ENCODE data around the gene MEIS1.

The MEIS1 gene

DNA sequence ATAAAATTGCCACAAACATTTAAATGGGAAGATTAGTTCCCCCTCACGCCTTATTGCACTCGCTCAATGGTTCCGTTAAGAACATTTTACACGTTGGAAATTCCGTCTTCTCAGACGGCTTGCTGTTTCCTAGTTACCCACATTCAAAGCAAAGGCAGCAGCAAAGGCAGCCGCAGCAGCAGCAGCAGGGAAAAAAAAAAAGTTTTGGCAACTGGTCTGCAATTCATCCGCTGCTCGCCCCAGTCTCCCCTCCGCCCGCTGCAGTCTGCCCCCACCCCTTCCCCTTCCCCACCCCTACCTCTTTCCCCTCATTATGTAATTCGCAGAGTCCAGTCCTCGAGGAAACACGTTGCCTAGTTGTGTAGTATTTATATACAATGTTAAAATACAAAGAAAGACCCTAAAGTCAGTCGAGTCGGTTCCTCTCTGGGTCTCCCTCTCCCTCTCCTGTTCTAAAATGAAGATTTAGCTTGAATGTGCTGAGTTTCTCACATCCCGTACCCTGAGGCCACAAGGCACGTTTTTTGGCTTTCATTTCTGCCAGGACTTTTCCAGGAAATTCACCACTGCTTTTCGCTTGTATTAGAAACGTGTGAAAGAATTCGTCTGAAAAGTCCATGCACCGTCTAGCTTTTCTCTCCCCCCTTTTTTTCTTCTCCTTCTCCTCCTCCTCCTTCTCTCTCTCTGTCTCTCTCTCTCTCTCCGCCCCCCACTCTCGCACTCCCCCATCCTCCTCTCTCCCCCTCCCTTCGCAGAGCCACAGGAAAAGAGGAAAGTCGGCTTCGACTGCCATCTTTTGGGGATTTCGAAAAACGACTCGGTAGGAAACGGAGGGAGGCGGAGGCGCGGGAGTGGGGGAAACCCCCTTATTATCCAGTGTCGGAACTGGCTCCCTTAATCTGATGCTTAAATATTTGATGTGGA is 140.0 kb downstream of the MEIS1 start:
- Histone ChIP-seq H3K27ac (ENCODE audit: low read depth, low read length) (peak overlapping the region; percentile 96), H3K4me3 (ENCODE audit: low read depth in 1 of 2, low read length in 2 of 2) (peak overlapping the region; percentile 59 to 87), H3K9ac (ENCODE audit: low read length) (peak overlapping the region; percentile 96), H3K27me3 (ENCODE audit: control insufficient read depth in 1 of 2, insufficient read depth in 2 of 2, low read length in 2 of 2) (peaks cover 0 to 12% of the 10 kb centered on the region in 2 donors), H3K4me1 (ENCODE audit: insufficient read depth, low read length) (peaks cover 22% of the 10 kb centered on the region), H3K9me3 (ENCODE audit: low read length) (no peaks in the 10 kb centered on the region), H3K36me3 (ENCODE audit: insufficient read depth, low read length) (peaks cover 21% of the 10 kb centered on the region)

DNA sequence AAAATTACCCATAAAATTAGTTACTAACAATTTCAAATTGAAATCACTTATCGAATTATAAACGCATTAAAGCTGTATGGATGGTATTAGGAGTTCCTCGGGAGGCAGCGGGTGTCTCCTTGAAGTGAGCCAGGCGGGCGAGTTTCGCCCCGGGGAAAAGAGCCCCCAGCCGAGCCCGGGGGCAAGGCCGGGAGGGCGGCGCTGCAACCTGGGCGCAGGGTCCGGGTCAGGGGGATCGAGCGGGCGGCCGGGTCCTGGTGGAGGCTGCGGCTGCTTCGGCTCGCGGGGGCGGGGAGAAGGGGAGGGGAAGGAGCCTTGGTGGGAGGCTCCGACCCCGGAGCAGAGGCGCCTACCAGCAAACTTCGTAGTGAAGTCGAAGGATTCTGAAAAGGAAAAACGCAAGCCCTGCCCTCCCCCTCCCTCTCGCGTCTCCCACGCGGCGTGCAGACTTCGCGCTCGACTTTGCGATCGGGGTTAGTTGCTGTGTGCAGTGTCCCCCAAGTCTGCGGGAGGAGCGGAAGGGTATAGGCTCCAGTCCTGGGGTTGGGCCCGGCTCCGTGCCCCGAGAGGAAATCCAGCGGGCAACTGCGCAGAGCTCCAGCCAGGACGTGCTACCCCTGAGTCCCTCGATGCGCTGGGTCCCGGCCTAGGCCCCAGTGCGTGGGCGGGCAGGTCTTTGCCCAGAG is 140.8 kb downstream of the MEIS1 start:
- peaks cover 20% of the 10 kb centered on the region for H3K4me1 ChIP-seq (ENCODE audit: insufficient read depth, low read length)
- H3K4me3 ChIP-seq (ENCODE audit: low read depth in 1 of 2, low read length in 2 of 2): peak overlapping the region; percentile 59 to 87
- peaks cover 13% of the 10 kb centered on the region for H3K36me3 ChIP-seq (ENCODE audit: insufficient read depth, low read length)
- H3K9ac ChIP-seq (ENCODE audit: low read length): peak overlapping the region; percentile 96
- peak overlapping the region; percentile 96 for H3K27ac ChIP-seq (ENCODE audit: low read depth, low read length)
- H3K9me3 ChIP-seq (ENCODE audit: low read length): no peaks in the 10 kb centered on the region
- peaks cover 0 to 12% of the 10 kb centered on the region in 2 donors for H3K27me3 ChIP-seq (ENCODE audit: control insufficient read depth in 1 of 2, insufficient read depth in 2 of 2, low read length in 2 of 2)

GRCh38 chr2:66576311-66576560 is 141.3 kb downstream of the MEIS1 start:
- peaks cover 8% of the 10 kb centered on the region for H3K36me3 ChIP-seq (ENCODE audit: insufficient read depth, low read length)
- H3K4me1 ChIP-seq (ENCODE audit: insufficient read depth, low read length): peaks cover 20% of the 10 kb centered on the region
- H3K9me3 ChIP-seq (ENCODE audit: low read length): no peaks in the 10 kb centered on the region
- H3K27ac ChIP-seq (ENCODE audit: low read depth, low read length): peak overlapping the region; percentile 96
- peak overlapping the region; percentile 81 to 87 for H3K4me3 ChIP-seq (ENCODE audit: low read depth in 1 of 2, low read length in 2 of 2)
- peaks cover 0 to 12% of the 10 kb centered on the region in 2 donors for H3K27me3 ChIP-seq (ENCODE audit: control insufficient read depth in 1 of 2, insufficient read depth in 2 of 2, low read length in 2 of 2)
- H3K9ac ChIP-seq (ENCODE audit: low read length): peak overlapping the region; percentile 96

DNA sequence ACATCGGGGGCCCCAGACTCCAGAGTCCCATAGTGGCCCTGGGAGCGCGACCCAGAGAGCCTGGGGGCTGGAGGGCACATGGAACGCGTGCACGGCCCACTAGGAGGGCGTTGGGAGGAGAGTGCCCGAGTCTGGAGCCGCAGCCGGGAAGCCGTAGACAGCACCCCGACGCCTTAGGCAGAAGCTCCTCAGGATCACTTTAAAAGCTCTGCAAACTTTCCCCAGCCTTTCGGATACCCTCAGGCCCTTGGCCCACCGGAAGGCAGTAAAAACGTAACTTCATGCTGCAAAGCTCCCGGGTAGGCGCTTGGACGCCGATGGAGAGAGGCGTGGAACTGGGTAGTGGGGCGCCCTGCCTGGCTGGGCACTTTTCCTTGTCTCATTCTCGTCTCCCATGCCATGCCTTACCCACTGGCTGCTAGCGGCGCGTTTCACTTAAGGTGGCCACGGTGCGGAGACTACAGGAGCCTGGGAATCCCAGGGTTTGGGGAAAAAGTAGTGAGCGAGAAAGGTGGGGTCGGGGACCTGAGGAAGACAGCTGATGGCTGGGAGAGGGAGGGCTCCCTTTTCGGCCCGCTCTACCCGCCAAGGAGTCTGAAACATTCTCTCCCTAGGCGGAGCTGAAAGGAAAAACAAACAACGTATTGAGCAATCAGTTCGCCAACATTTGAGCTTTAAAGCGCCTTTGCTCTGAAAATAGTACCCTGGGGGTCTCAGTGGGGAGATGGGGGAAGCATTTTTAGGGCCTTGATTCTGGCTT is 141.8 kb downstream of the MEIS1 start:
- peak overlapping the region; percentile 96 for H3K9ac ChIP-seq (ENCODE audit: low read length)
- peaks cover 3% of the 10 kb centered on the region for H3K36me3 ChIP-seq (ENCODE audit: insufficient read depth, low read length)
- H3K27ac ChIP-seq (ENCODE audit: low read depth, low read length): peak overlapping the region; percentile 96
- peak overlapping the region; percentile 38 to 81 for H3K4me3 ChIP-seq (ENCODE audit: low read depth in 1 of 2, low read length in 2 of 2)
- peaks cover 0 to 12% of the 10 kb centered on the region in 2 donors for H3K27me3 ChIP-seq (ENCODE audit: control insufficient read depth in 1 of 2, insufficient read depth in 2 of 2, low read length in 2 of 2)
- no peaks in the 10 kb centered on the region for H3K9me3 ChIP-seq (ENCODE audit: low read length)
- peaks cover 20% of the 10 kb centered on the region for H3K4me1 ChIP-seq (ENCODE audit: insufficient read depth, low read length)

- peaks cover 0 to 12% of the 10 kb centered on the region in 2 donors for H3K27me3 ChIP-seq (ENCODE audit: control insufficient read depth in 1 of 2, insufficient read depth in 2 of 2, low read length in 2 of 2)
- H3K9me3 ChIP-seq (ENCODE audit: low read length): no peaks in the 10 kb centered on the region
- H3K4me3 ChIP-seq (ENCODE audit: low read depth in 1 of 2, low read length in 2 of 2): peak overlapping the region; percentile 38 to 81
- peak overlapping the region; percentile 96 for H3K9ac ChIP-seq (ENCODE audit: low read length)
- peaks cover 17% of the 10 kb centered on the region for H3K4me1 ChIP-seq (ENCODE audit: insufficient read depth, low read length)
- H3K36me3 ChIP-seq (ENCODE audit: insufficient read depth, low read length): no peaks in the 10 kb centered on the region
- peak overlapping the region; percentile 96 for H3K27ac ChIP-seq (ENCODE audit: low read depth, low read length)
Measured at GRCh38 chr2:66577321-66578053, 142.6 kb downstream of the MEIS1 start.

- H3K4me3 ChIP-seq (ENCODE audit: low read depth in 1 of 2, low read length in 2 of 2): peak overlapping the region; percentile 38 to 81
- no peaks in the 10 kb centered on the region for H3K36me3 ChIP-seq (ENCODE audit: insufficient read depth, low read length)
- peaks cover 0 to 12% of the 10 kb centered on the region in 2 donors for H3K27me3 ChIP-seq (ENCODE audit: control insufficient read depth in 1 of 2, insufficient read depth in 2 of 2, low read length in 2 of 2)
- H3K9me3 ChIP-seq (ENCODE audit: low read length): no peaks in the 10 kb centered on the region
- peak overlapping the region; percentile 96 for H3K27ac ChIP-seq (ENCODE audit: low read depth, low read length)
- peak overlapping the region; percentile 96 for H3K9ac ChIP-seq (ENCODE audit: low read length)
- H3K4me1 ChIP-seq (ENCODE audit: insufficient read depth, low read length): peaks cover 11% of the 10 kb centered on the region
Measured at GRCh38 chr2:66578054-66578686, 143.2 kb downstream of the MEIS1 start.

GRCh38 chr2:66578687-66579106 is 143.8 kb downstream of the MEIS1 start:
- Histone ChIP-seq H3K4me3 (ENCODE audit: low read depth in 1 of 2, low read length in 2 of 2) (peak overlapping the region; percentile 38 to 81), H3K27ac (ENCODE audit: low read depth, low read length) (peak overlapping the region; percentile 96), H3K9me3 (ENCODE audit: low read length) (no peaks in the 10 kb centered on the region), H3K4me1 (ENCODE audit: insufficient read depth, low read length) (peaks cover 5% of the 10 kb centered on the region), H3K27me3 (ENCODE audit: control insufficient read depth in 1 of 2, insufficient read depth in 2 of 2, low read length in 2 of 2) (peaks cover 0 to 12% of the 10 kb centered on the region in 2 donors), H3K9ac (ENCODE audit: low read length) (peak overlapping the region; percentile 96), H3K36me3 (ENCODE audit: insufficient read depth, low read length) (no peaks in the 10 kb centered on the region)

GRCh38 chr2:66579186-66580126 is 144.5 kb downstream of the MEIS1 start:
- H3K4me1 ChIP-seq (ENCODE audit: insufficient read depth, low read length): peaks cover 5% of the 10 kb centered on the region
- peak overlapping the region; percentile 96 for H3K9ac ChIP-seq (ENCODE audit: low read length)
- H3K9me3 ChIP-seq (ENCODE audit: low read length): no peaks in the 10 kb centered on the region
- no peaks in the 10 kb centered on the region for H3K36me3 ChIP-seq (ENCODE audit: insufficient read depth, low read length)
- H3K27me3 ChIP-seq (ENCODE audit: control insufficient read depth in 1 of 2, insufficient read depth in 2 of 2, low read length in 2 of 2): peaks cover 0 to 12% of the 10 kb centered on the region in 2 donors
- H3K27ac ChIP-seq (ENCODE audit: low read depth, low read length): peak overlapping the region; percentile 96
- peak overlapping the region in 1 of 2 donors; percentile 81 for H3K4me3 ChIP-seq (ENCODE audit: low read depth in 1 of 2, low read length in 2 of 2)

DNA sequence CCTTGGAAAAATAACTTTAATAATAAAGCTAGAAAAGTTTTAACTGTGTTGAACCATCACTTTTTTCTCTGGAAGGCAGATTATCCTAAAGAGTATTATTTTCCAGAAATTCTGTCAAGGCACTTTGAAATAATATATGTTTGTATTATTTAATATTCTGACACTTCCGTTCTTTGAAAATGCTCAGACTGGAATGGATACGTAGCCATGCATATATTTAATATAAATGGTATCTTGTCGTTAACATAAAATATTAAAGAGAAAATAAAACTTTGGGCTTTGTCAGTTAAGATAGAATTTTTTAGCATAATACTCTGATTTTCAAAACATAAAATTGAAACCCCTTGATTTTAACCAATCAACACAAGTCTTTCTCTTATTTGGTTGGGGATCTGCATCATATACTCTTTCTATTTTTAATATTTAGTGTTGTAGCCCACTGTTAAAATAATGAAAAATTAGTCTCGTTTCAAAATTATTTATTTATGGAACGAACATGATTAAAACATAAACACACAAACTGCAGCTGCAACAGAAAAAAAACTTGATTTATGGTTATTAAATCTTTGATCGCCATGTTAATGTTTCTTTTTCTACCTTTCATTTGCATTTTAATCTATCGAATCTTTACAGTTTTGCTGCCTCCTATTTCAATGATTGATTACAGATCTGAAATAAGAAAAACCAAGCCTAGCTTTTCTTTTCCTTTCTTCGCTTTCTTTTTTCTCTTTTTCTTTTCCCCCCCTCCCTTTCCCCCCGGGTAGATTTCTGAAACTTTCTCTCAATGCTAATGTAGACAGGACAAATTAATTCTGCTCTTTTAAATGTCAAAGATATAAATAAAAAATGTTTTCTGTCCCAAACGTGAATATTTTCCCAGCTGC is 145.5 kb downstream of the MEIS1 start:
- Histone ChIP-seq H3K27me3 (ENCODE audit: control insufficient read depth in 1 of 2, insufficient read depth in 2 of 2, low read length in 2 of 2) (peaks cover 0 to 12% of the 10 kb centered on the region in 2 donors), H3K4me3 (ENCODE audit: low read depth in 1 of 2, low read length in 2 of 2) (peak overlapping the region in 1 of 2 donors; percentile 83), H3K9me3 (ENCODE audit: low read length) (no peaks in the 10 kb centered on the region), H3K9ac (ENCODE audit: low read length) (peak overlapping the region; percentile 96), H3K36me3 (ENCODE audit: insufficient read depth, low read length) (no peaks in the 10 kb centered on the region), H3K4me1 (ENCODE audit: insufficient read depth, low read length) (peaks cover 5% of the 10 kb centered on the region), H3K27ac (ENCODE audit: low read depth, low read length) (peak overlapping the region; percentile 96)

All from muscle layer of colon (tissue), 2 donors.